Esophagus muscularis mucosa (tissue), 3 donors: Measurements from ENCODE around the gene RTEL1.

Experiments used
- CTCF ChIP-seq, 3 experiments: fragments of 200-600 bp in 2 of 3; fragments of 450-650 bp in 1 of 3; sonication (generic) in 2 of 3; IDR thresholded peaks; one replicate each; pipeline ENCODE4 v1.5.1; 2017 to 2019; ENCODE audit warnings: antibody characterized with exemption in 3 of 3, mild to moderate bottlenecking in 2 of 3, moderate library complexity in 1 of 3
- EP300 ChIP-seq: sonication (generic); formaldehyde crosslinking; IDR thresholded peaks from one replicate; pipeline ENCODE4 v1.6.1; 2017; ENCODE audit warnings: antibody characterized with exemption

DNA sequence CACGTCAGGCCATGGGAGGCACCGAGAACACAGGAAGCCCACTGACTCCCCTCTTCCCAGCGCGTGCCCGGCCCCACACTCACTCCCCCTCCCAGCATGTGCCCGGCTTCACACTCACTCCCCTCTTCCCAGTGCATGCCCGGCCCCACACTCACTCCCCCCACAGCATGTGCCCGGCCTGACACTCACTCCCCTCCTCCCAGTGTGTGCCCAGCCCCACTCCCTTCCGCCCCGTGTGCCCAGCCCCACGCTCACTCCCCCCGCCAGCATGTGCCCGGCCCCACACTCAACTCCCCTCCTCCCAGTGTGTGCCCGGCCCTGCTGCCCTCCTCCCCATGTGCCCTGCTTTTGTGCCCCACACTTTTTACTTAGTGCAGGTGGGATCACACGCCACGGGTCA, 9.7 kb downstream of the RTEL1 start:
- no peak for TF ChIP-seq CTCF (IDR thresholded peaks at IDR 0.05)
- TF ChIP-seq EP300 = no peak
